ENCODE measurements around the gene KHDC4. TPM values are rescaled to one million over a fixed set of nuclear protein-coding genes. Genes with fewer than 3 reads are reported as not detected.
A peak's percentile ranks its signal among the peaks of the same experiment; 100 is the strongest.
"Not testable (repeated sequence)": the region's sequence is repeated elsewhere in the genome, so short reads cannot be mapped to it uniquely, and the experiment has no call there.

Gene KHDC4
- total RNA-seq, 1 experiment from 2014 or later = 68.8 TPM

DNA sequence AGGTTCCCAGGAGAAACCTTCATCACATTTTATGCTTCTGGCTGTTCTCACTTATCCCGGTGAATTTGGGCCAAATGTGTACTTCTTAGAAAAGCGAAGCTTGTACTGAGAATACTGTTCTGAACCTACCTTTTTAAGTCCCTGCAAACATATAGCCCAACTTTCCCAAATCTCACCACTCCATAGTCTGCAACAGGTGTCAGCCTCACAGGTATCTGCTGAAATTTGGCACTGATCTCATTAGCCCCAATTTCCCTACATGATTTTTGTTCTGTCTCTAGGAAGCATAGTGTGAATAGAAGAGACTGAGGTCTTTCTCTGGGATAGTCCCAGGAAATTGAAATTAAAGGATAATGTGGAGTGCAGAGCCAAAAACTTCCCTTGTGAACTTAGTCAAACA, 34.5 kb downstream of the KHDC4 start:
- Histone ChIP-seq H3F3A (ENCODE audit: insufficient read depth, low read depth) (peaks cover 60% of the 10 kb centered on the region), H2AFZ (no peak overlapping the region), H3K4me2 (no peak overlapping the region), H3K27me3 (ENCODE audit: insufficient read depth, low read depth) (no peaks in the 10 kb centered on the region), H3K79me2 (ENCODE audit: low read depth) (no peaks in the 10 kb centered on the region), H3K9me3 (ENCODE audit: insufficient read depth, low read depth) (no peaks in the 10 kb centered on the region), H4K20me1 (ENCODE audit: insufficient read depth) (peaks cover 5% of the 10 kb centered on the region; the same call in 1 of the 2 replicates), H3K4me3 (no peak overlapping the region), H3K27ac (no peak overlapping the region), H3K9me2 (ENCODE audit: insufficient read depth) (no peaks in the 10 kb centered on the region), H3K4me1 (replicated peaks; ENCODE audit: insufficient read depth) (no peaks in the 10 kb centered on the region), H3K36me3 (ENCODE audit: low read depth) (peaks cover 44% of the 10 kb centered on the region)
- TF ChIP-seq, protein P1, sequence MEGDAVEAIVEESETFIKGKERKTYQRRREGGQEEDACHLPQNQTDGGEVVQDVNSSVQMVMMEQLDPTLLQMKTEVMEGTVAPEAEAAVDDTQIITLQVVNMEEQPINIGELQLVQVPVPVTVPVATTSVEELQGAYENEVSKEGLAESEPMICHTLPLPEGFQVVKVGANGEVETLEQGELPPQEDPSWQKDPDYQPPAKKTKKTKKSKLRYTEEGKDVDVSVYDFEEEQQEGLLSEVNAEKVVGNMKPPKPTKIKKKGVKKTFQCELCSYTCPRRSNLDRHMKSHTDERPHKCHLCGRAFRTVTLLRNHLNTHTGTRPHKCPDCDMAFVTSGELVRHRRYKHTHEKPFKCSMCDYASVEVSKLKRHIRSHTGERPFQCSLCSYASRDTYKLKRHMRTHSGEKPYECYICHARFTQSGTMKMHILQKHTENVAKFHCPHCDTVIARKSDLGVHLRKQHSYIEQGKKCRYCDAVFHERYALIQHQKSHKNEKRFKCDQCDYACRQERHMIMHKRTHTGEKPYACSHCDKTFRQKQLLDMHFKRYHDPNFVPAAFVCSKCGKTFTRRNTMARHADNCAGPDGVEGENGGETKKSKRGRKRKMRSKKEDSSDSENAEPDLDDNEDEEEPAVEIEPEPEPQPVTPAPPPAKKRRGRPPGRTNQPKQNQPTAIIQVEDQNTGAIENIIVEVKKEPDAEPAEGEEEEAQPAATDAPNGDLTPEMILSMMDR (conservative IDR thresholded peaks at IDR 0.05) = no peak
- TF ChIP-seq EZH2 (IDR thresholded peaks at IDR 0.05; ENCODE audit: low read depth) = no peak
- POLR2A ChIA-PET (ENCODE audit: unreplicated experiment) = no interaction called here
- intact Hi-C loops (cut with micrococcal nuclease; ENCODE audit: unreplicated experiment) = no loop called here
- DNase-seq = no peak
- no TSS peak for BruUV-seq (replicated peaks)
- CTCF ChIA-PET = no interaction called here

DNA sequence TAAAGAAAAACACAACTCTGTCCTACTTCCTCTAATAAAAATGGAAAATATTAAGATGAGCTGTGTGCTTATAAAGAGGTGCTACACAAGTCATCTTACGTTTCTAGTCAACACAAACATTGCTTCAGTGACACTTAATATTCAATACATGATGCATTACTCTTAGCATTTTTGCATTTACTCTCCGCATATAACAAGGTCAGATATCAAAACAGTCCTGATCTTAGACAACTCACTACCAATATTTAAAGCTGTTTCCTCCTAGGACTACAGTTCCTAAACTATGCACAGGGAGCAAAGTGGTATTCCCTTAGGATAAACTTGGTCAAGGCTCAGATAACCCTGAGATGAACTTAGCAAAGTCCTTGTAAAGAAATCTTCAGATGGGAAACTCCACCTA, 35.3 kb downstream of the KHDC4 start:
- peaks cover 36% of the 10 kb centered on the region for H3K36me3 ChIP-seq (ENCODE audit: low read depth)
- peaks cover 68% of the 10 kb centered on the region for H3F3A ChIP-seq (ENCODE audit: insufficient read depth, low read depth)
- peaks cover 5% of the 10 kb centered on the region; the same call in 1 of the 2 replicates for H4K20me1 ChIP-seq (ENCODE audit: insufficient read depth)
- H2AFZ ChIP-seq = no peak overlapping the region
- no peak overlapping the region for H3K4me3 ChIP-seq
- H3K4me2 ChIP-seq = no peak overlapping the region
- H3K27me3 ChIP-seq (ENCODE audit: insufficient read depth, low read depth) = no peaks in the 10 kb centered on the region
- no peak for DNase-seq
- BruUV-seq (replicated peaks) = no TSS peak
- peaks cover 6% of the 10 kb centered on the region for H3K4me1 ChIP-seq (replicated peaks; ENCODE audit: insufficient read depth)
- H3K27ac ChIP-seq = no peak overlapping the region
- no peaks in the 10 kb centered on the region for H3K9me3 ChIP-seq (ENCODE audit: insufficient read depth, low read depth)
- intact Hi-C loops (cut with micrococcal nuclease; ENCODE audit: unreplicated experiment) = no loop called here
- H3K9me2 ChIP-seq (ENCODE audit: insufficient read depth) = no peaks in the 10 kb centered on the region
- ChIA-PET POLR2A (ENCODE audit: unreplicated experiment) (interaction anchor here (0.7 kb wide), 1 partner anchor 100 kb away, joined by 4 read pairs; no protein-coding TSS in a partner anchor), CTCF (no interaction called here)
- TF ChIP-seq, protein P1 (conservative IDR thresholded peaks at IDR 0.05) = no peak
- H3K79me2 ChIP-seq (ENCODE audit: low read depth) = no peaks in the 10 kb centered on the region

GRCh38 chr1:155897746-155898145, 36.5 kb downstream of the KHDC4 start:
- intact Hi-C loops (cut with micrococcal nuclease; ENCODE audit: unreplicated experiment) = no loop called here
- CTCF ChIA-PET = no interaction called here
- POLR2A ChIA-PET (ENCODE audit: unreplicated experiment) = no interaction called here

DNA sequence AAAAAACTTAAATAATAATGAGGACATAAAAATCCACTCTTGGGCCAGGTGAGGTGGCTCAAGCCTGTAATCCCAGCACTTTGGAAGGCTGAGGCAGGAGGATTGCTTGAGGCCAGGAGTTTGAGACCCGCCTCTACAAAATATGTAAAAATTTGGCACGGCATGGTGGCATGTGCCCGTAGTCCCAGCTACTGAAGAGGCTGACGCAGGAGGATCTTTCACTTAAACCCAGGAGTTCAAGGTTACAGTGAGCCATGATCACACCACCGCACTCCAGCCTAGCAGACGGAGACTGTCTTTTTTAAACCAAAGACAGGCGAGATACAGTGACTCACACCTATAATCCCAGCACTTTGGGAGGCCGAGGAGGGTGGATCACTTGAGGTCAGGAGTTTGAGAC, 37.7 kb downstream of the KHDC4 start:
- H3K9me2 ChIP-seq (ENCODE audit: insufficient read depth) = not testable (repeated sequence)

More at GRCh38 chr1:155897746-155898145, 36.5 kb downstream of the KHDC4 start:
- Histone ChIP-seq H3K79me2 (ENCODE audit: low read depth) (no peaks in the 10 kb centered on the region), H3K4me1 (replicated peaks; ENCODE audit: insufficient read depth) (peaks cover 18% of the 10 kb centered on the region), H3K9me3 (ENCODE audit: insufficient read depth, low read depth) (no peaks in the 10 kb centered on the region), H2AFZ (no peak overlapping the region), H3F3A (ENCODE audit: insufficient read depth, low read depth) (peaks cover 80% of the 10 kb centered on the region), H3K27me3 (ENCODE audit: insufficient read depth, low read depth) (no peaks in the 10 kb centered on the region), H4K20me1 (ENCODE audit: insufficient read depth) (peaks cover 5% of the 10 kb centered on the region; the same call in 1 of the 2 replicates), H3K4me2 (no peak overlapping the region), H3K27ac (no peak overlapping the region), H3K9me2 (ENCODE audit: insufficient read depth) (no peaks in the 10 kb centered on the region), H3K36me3 (ENCODE audit: low read depth) (peaks cover 30% of the 10 kb centered on the region), H3K4me3 (no peak overlapping the region)
- no peak for DNase-seq
- TF ChIP-seq, protein P1 (conservative IDR thresholded peaks at IDR 0.05) = no peak
- no peak for TF ChIP-seq EZH2 (IDR thresholded peaks at IDR 0.05; ENCODE audit: low read depth)
- no TSS peak for BruUV-seq (replicated peaks)

DNA sequence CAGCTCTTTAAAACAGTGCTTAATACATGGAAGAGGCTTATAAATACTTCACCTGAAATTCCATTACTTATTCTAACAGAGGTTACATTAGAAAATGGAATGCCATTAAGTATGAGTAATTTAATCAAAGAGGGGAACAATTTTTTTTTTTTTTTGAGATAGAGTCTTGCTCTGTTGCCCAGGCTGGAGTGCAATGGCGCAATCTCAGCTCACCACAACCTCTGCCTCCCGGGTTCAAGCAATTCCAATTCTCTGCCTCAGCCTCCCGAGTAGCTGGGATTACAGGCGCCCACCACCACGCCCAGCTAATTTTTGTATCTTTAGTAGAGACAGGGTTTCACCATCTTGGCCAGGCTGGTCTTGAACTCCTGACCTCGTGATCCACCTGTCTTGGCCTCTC, 38.6 kb downstream of the KHDC4 start:
- CTCF ChIA-PET; BruUV-seq (replicated peaks); H3K27me3 ChIP-seq (ENCODE audit: insufficient read depth, low read depth); H3K4me3 ChIP-seq; intact Hi-C loops (cut with micrococcal nuclease; ENCODE audit: unreplicated experiment); H3K79me2 ChIP-seq (ENCODE audit: low read depth); H2AFZ ChIP-seq; H4K20me1 ChIP-seq (ENCODE audit: insufficient read depth); H3K9me3 ChIP-seq (ENCODE audit: insufficient read depth, low read depth); H3K4me2 ChIP-seq; H3K27ac ChIP-seq; H3K9me2 ChIP-seq (ENCODE audit: insufficient read depth): not testable (repeated sequence)
- H3K4me1 ChIP-seq (replicated peaks; ENCODE audit: insufficient read depth) = peaks cover 24% of the 10 kb centered on the region
- H3K36me3 ChIP-seq (ENCODE audit: low read depth) = peaks cover 21% of the 10 kb centered on the region
- POLR2A ChIA-PET (ENCODE audit: unreplicated experiment) = interaction anchor here (0.6 kb wide), 1 partner anchor 9 kb away, joined by 3 read pairs; no protein-coding TSS in a partner anchor
- H3F3A ChIP-seq (ENCODE audit: insufficient read depth, low read depth) = peaks cover 76% of the 10 kb centered on the region
- DNase-seq = peak in 1 of 2 experiments; percentile 37

More for the DNA sequence above, 37.7 kb downstream of the KHDC4 start:
- CTCF ChIA-PET; H3K4me3 ChIP-seq; intact Hi-C loops (cut with micrococcal nuclease; ENCODE audit: unreplicated experiment); POLR2A ChIA-PET (ENCODE audit: unreplicated experiment); DNase-seq; BruUV-seq (replicated peaks); H2AFZ ChIP-seq; H3K79me2 ChIP-seq (ENCODE audit: low read depth); H3K27me3 ChIP-seq (ENCODE audit: insufficient read depth, low read depth); H4K20me1 ChIP-seq (ENCODE audit: insufficient read depth); H3K9me3 ChIP-seq (ENCODE audit: insufficient read depth, low read depth); H3K4me2 ChIP-seq; H3K27ac ChIP-seq: not testable (repeated sequence)
- Histone ChIP-seq H3K36me3 (ENCODE audit: low read depth) (peaks cover 29% of the 10 kb centered on the region), H3K4me1 (replicated peaks; ENCODE audit: insufficient read depth) (peaks cover 24% of the 10 kb centered on the region), H3F3A (ENCODE audit: insufficient read depth, low read depth) (peaks cover 85% of the 10 kb centered on the region)

Data from PC-9 (cell line).